ENCODE data around the gene FCRL1.

FCRL1 gene

GRCh38 chr1:157830887-157831286 is 11.0 kb upstream of the FCRL1 start:
- H3K9me3 Mint-ChIP-seq, result no peaks in the 10 kb centered on the region

GRCh38 chr1:157829711-157830110 is 9.8 kb upstream of the FCRL1 start:
- Mint-ChIP-seq H3K4me1 (peaks cover 30% of the 10 kb centered on the region), H3K9me3 (no peaks in the 10 kb centered on the region), H3K36me3 (no peaks in the 10 kb centered on the region), H3K27ac (no peak overlapping the region), H3K27me3 (no peaks in the 10 kb centered on the region), H3K4me3 (no peak overlapping the region)
- ATAC-seq (ENCODE audit: low read depth) (no peak), DNase-seq (ENCODE audit: low spot score in 2 of 2) (no peak)

More at GRCh38 chr1:157830887-157831286, 11.0 kb upstream of the FCRL1 start:
- H3K27ac Mint-ChIP-seq, result no peak overlapping the region
- no peaks in the 10 kb centered on the region for H3K27me3 Mint-ChIP-seq
- DNase-seq (ENCODE audit: low spot score in 2 of 2) (no peak), ATAC-seq (ENCODE audit: low read depth) (no peak)
- H3K36me3 Mint-ChIP-seq, result no peaks in the 10 kb centered on the region
- H3K4me1 Mint-ChIP-seq, result peaks cover 30% of the 10 kb centered on the region
- no peak overlapping the region for H3K4me3 Mint-ChIP-seq

- DNase-seq (ENCODE audit: low spot score in 2 of 2), result no peak
- ATAC-seq (ENCODE audit: low read depth), result peak; percentile 66
- Mint-ChIP-seq H3K9me3 (no peaks in the 10 kb centered on the region), H3K4me1 (peaks cover 32% of the 10 kb centered on the region), H3K36me3 (no peaks in the 10 kb centered on the region), H3K4me3 (no peak overlapping the region), H3K27ac (no peak overlapping the region), H3K27me3 (no peaks in the 10 kb centered on the region)
Observed at GRCh38 chr1:157829210-157829609, 9.3 kb upstream of the FCRL1 start.

- Mint-ChIP-seq H3K36me3 (peaks cover 14% of the 10 kb centered on the region), H3K27ac (peak overlapping the region; percentile 46), H3K9me3 (no peaks in the 10 kb centered on the region), H3K4me3 (peak overlapping the region; percentile 2), H3K27me3 (no peaks in the 10 kb centered on the region), H3K4me1 (peaks cover 29% of the 10 kb centered on the region)
- ATAC-seq (ENCODE audit: low read depth) (peak; percentile 1), DNase-seq (ENCODE audit: low spot score in 2 of 2) (no peak)
Observed at GRCh38 chr1:157820299-157820698, 379 bp upstream of the FCRL1 start.

GRCh38 chr1:157819215-157819614 is 705 bp downstream of the FCRL1 start:
- no peak for ATAC-seq (ENCODE audit: low read depth)
- Mint-ChIP-seq H3K9me3 (no peaks in the 10 kb centered on the region), H3K27ac (no peak overlapping the region), H3K4me1 (peaks cover 29% of the 10 kb centered on the region), H3K36me3 (peaks cover 14% of the 10 kb centered on the region), H3K4me3 (no peak overlapping the region), H3K27me3 (no peaks in the 10 kb centered on the region)
- no peak for DNase-seq (ENCODE audit: low spot score in 2 of 2)

- Mint-ChIP-seq H3K4me1 (peaks cover 51% of the 10 kb centered on the region), H3K27me3 (no peaks in the 10 kb centered on the region), H3K9me3 (no peaks in the 10 kb centered on the region), H3K27ac (peak overlapping the region; percentile 40), H3K36me3 (peaks cover 46% of the 10 kb centered on the region), H3K4me3 (no peak overlapping the region)
- ATAC-seq (ENCODE audit: low read depth) (no peak), DNase-seq (ENCODE audit: low spot score in 2 of 2) (no peak)
Observed at GRCh38 chr1:157813269-157813668, 6.7 kb downstream of the FCRL1 start.

- peak; percentile 93 for ATAC-seq (ENCODE audit: low read depth)
- Mint-ChIP-seq H3K4me3 (peak overlapping the region; percentile 82), H3K27ac (peak overlapping the region; percentile 91)
Observed at GRCh38 chr1:157806431-157807149, 13.3 kb downstream of the FCRL1 start.

GRCh38 chr1:157803851-157804250 is 16.1 kb downstream of the FCRL1 start:
- H3K4me3 Mint-ChIP-seq, result peak overlapping the region; percentile 49
- no peaks in the 10 kb centered on the region for H3K9me3 Mint-ChIP-seq
- peak overlapping the region; percentile 75 for H3K27ac Mint-ChIP-seq
- ATAC-seq (ENCODE audit: low read depth) (no peak), DNase-seq (ENCODE audit: low spot score in 2 of 2) (no peak)
- H3K4me1 Mint-ChIP-seq, result peaks cover 54% of the 10 kb centered on the region
- peaks cover 46% of the 10 kb centered on the region for H3K36me3 Mint-ChIP-seq
- H3K27me3 Mint-ChIP-seq, result no peaks in the 10 kb centered on the region

More at GRCh38 chr1:157806431-157807149, 13.3 kb downstream of the FCRL1 start:
- Mint-ChIP-seq H3K36me3 (peaks cover 44% of the 10 kb centered on the region), H3K9me3 (no peaks in the 10 kb centered on the region), H3K27me3 (no peaks in the 10 kb centered on the region), H3K4me1 (peaks cover 60% of the 10 kb centered on the region)
- peak; percentile 56 to 73 for DNase-seq (ENCODE audit: low spot score in 2 of 2)

- Mint-ChIP-seq H3K9me3 (no peaks in the 10 kb centered on the region), H3K27me3 (no peaks in the 10 kb centered on the region), H3K36me3 (peaks cover 46% of the 10 kb centered on the region), H3K4me1 (peaks cover 35% of the 10 kb centered on the region), H3K27ac (no peak overlapping the region), H3K4me3 (no peak overlapping the region)
- ATAC-seq (ENCODE audit: low read depth), result no peak
- no peak for DNase-seq (ENCODE audit: low spot score in 2 of 2)
Observed at GRCh38 chr1:157799996-157800395, 19.9 kb downstream of the FCRL1 start.

GRCh38 chr1:157798211-157798610 is 21.7 kb downstream of the FCRL1 start:
- H3K36me3 Mint-ChIP-seq, result peaks cover 43% of the 10 kb centered on the region
- peaks cover 2% of the 10 kb centered on the region for H3K9me3 Mint-ChIP-seq
- no peak overlapping the region for H3K27ac Mint-ChIP-seq
- no peaks in the 10 kb centered on the region for H3K27me3 Mint-ChIP-seq
- H3K4me3 Mint-ChIP-seq, result no peak overlapping the region
- peaks cover 18% of the 10 kb centered on the region for H3K4me1 Mint-ChIP-seq
- no peak for DNase-seq (ENCODE audit: low spot score in 2 of 2)
- ATAC-seq (ENCODE audit: low read depth), result peak; percentile 89

GRCh38 chr1:157785248-157785647 is 34.7 kb downstream of the FCRL1 start:
- peaks cover 5% of the 10 kb centered on the region for H3K9me3 Mint-ChIP-seq
- peaks cover 68% of the 10 kb centered on the region for H3K4me1 Mint-ChIP-seq
- peak; percentile 34 for ATAC-seq (ENCODE audit: low read depth)
- peak overlapping the region; percentile 12 for H3K4me3 Mint-ChIP-seq
- DNase-seq (ENCODE audit: low spot score in 2 of 2), result no peak
- H3K36me3 Mint-ChIP-seq, result peaks cover 29% of the 10 kb centered on the region
- H3K27ac Mint-ChIP-seq, result peak overlapping the region; percentile 67
- no peaks in the 10 kb centered on the region for H3K27me3 Mint-ChIP-seq

GRCh38 chr1:157784801-157785200 is 35.1 kb downstream of the FCRL1 start:
- ATAC-seq (ENCODE audit: low read depth) (no peak), DNase-seq (ENCODE audit: low spot score in 2 of 2) (no peak)
- Mint-ChIP-seq H3K36me3 (peaks cover 27% of the 10 kb centered on the region), H3K27ac (peak overlapping the region; percentile 67), H3K9me3 (peaks cover 3% of the 10 kb centered on the region), H3K4me3 (peak overlapping the region; percentile 12), H3K27me3 (no peaks in the 10 kb centered on the region), H3K4me1 (peaks cover 68% of the 10 kb centered on the region)

- Mint-ChIP-seq H3K36me3 (peaks cover 18% of the 10 kb centered on the region), H3K4me1 (peaks cover 68% of the 10 kb centered on the region), H3K9me3 (peaks cover 3% of the 10 kb centered on the region), H3K27ac (peak overlapping the region; percentile 67), H3K4me3 (peak overlapping the region; percentile 4), H3K27me3 (no peaks in the 10 kb centered on the region)
- DNase-seq (ENCODE audit: low spot score in 2 of 2) (no peak), ATAC-seq (ENCODE audit: low read depth) (peak; percentile 15)
Observed at GRCh38 chr1:157782931-157783330, 37.0 kb downstream of the FCRL1 start.

GRCh38 chr1:157781048-157781447 is 38.9 kb downstream of the FCRL1 start:
- H3K36me3 Mint-ChIP-seq, result peaks cover 10% of the 10 kb centered on the region
- DNase-seq (ENCODE audit: low spot score in 2 of 2) (no peak), ATAC-seq (ENCODE audit: low read depth) (peak; percentile 21)
- H3K4me1 Mint-ChIP-seq, result peaks cover 63% of the 10 kb centered on the region
- H3K9me3 Mint-ChIP-seq, result peaks cover 1% of the 10 kb centered on the region
- H3K27me3 Mint-ChIP-seq, result no peaks in the 10 kb centered on the region
- H3K27ac Mint-ChIP-seq, result peak overlapping the region; percentile 67
- H3K4me3 Mint-ChIP-seq, result peak overlapping the region; percentile 56

- Mint-ChIP-seq H3K9me3 (peaks cover 1% of the 10 kb centered on the region), H3K36me3 (peaks cover 18% of the 10 kb centered on the region), H3K27me3 (no peaks in the 10 kb centered on the region), H3K4me1 (peaks cover 60% of the 10 kb centered on the region), H3K4me3 (peak within 1 kb of the TSS; percentile 90), H3K27ac (peak within 1 kb of the TSS; percentile 79)
- ATAC-seq (ENCODE audit: low read depth) (peak; percentile 34), DNase-seq (ENCODE audit: low spot score in 2 of 2) (no peak)
Observed at GRCh38 chr1:157776971-157777391, 42.9 kb downstream of the FCRL1 start, which contains the start of gene FCRL2. Gene FCRL2, minus strand, starts transcription at chr1:157777132. Its CDS starts 59 bp downstream, at chr1:157777073.
